ENCODE data around the gene TYW1B.
"Not testable (repeated sequence)": the region's sequence is repeated elsewhere in the genome, so short reads cannot be mapped to it uniquely, and the experiment has no call there.

Gene TYW1B

GRCh38 chr7:72816370-72817157 is 11.4 kb downstream of the TYW1B start:
- not testable (repeated sequence) for DNase-seq

- not testable (repeated sequence) for DNase-seq
Observed at GRCh38 chr7:72810437-72810836, 17.6 kb downstream of the TYW1B start.

GRCh38 chr7:72808511-72808910 is 19.5 kb downstream of the TYW1B start:
- not testable (repeated sequence) for DNase-seq

GRCh38 chr7:72806851-72807250 is 21.1 kb downstream of the TYW1B start:
- DNase-seq = not testable (repeated sequence)

- DNase-seq = peak in 1 of 2 donors; percentile 44
Observed at GRCh38 chr7:72805526-72806494, 22.2 kb downstream of the TYW1B start.

- not testable (repeated sequence) for DNase-seq
Observed at GRCh38 chr7:72803778-72804177, 24.2 kb downstream of the TYW1B start.

GRCh38 chr7:72801564-72801963 is 26.4 kb downstream of the TYW1B start:
- DNase-seq = not testable (repeated sequence)

GRCh38 chr7:72795401-72795800 is 32.6 kb downstream of the TYW1B start:
- not testable (repeated sequence) for DNase-seq

GRCh38 chr7:72793791-72794190 is 34.2 kb downstream of the TYW1B start:
- DNase-seq = no peak

- not testable (repeated sequence) for DNase-seq
Observed at GRCh38 chr7:72790698-72791060, 37.3 kb downstream of the TYW1B start.

- not testable (repeated sequence) for DNase-seq
Observed at GRCh38 chr7:72790048-72790697, 37.8 kb downstream of the TYW1B start.

GRCh38 chr7:72785166-72785955 is 42.6 kb downstream of the TYW1B start:
- DNase-seq = no peak

GRCh38 chr7:72783601-72784370 is 44.2 kb downstream of the TYW1B start:
- DNase-seq = not testable (repeated sequence)

GRCh38 chr7:72781631-72782030 is 46.4 kb downstream of the TYW1B start:
- DNase-seq = no peak

- no peak for DNase-seq
Observed at GRCh38 chr7:72781161-72781560, 46.8 kb downstream of the TYW1B start.

- DNase-seq = not testable (repeated sequence)
Observed at GRCh38 chr7:72780289-72780894, 47.6 kb downstream of the TYW1B start.

GRCh38 chr7:72777167-72777566 is 50.8 kb downstream of the TYW1B start:
- not testable (repeated sequence) for DNase-seq

- not testable (repeated sequence) for DNase-seq
Observed at GRCh38 chr7:72772627-72773026, 55.4 kb downstream of the TYW1B start.

GRCh38 chr7:72766994-72767393 is 61.0 kb downstream of the TYW1B start:
- DNase-seq = not testable (repeated sequence)

- DNase-seq = no peak
Observed at GRCh38 chr7:72760602-72761001, 67.4 kb downstream of the TYW1B start.

GRCh38 chr7:72754312-72754711 is 73.7 kb downstream of the TYW1B start:
- DNase-seq = no peak
